ENCODE measurements around the gene CAPZB.
"Not testable (repeated sequence)": the region's sequence is repeated elsewhere in the genome, so short reads cannot be mapped to it uniquely, and the experiment has no call there.

The CAPZB gene

GRCh38 chr1:19511116-19511515 is 25.8 kb upstream of the CAPZB start:
- no peak for ATAC-seq (ENCODE audit: insufficient read depth, low read depth)
- no peak overlapping the region for H3K27ac ChIP-seq (ENCODE audit: low read length)
- no peaks in the 10 kb centered on the region for H4K20me1 ChIP-seq (ENCODE audit: insufficient read depth, low read length)
- H3K36me3 ChIP-seq (ENCODE audit: insufficient read depth, low read length): no peaks in the 10 kb centered on the region
- H3K9me3 ChIP-seq (ENCODE audit: insufficient read depth, low read length, severe bottlenecking): no peaks in the 10 kb centered on the region
- peaks cover 2% of the 10 kb centered on the region for H3K27me3 ChIP-seq (ENCODE audit: insufficient read depth, low read length, poor library complexity)
- H2AFZ ChIP-seq (ENCODE audit: low read depth, low read length): no peak overlapping the region
- H3K4me3 ChIP-seq (ENCODE audit: low read depth in 1 of 2, low read length in 2 of 2): no peak overlapping the region
- H3K9ac ChIP-seq (ENCODE audit: low read depth, low read length): no peak overlapping the region
- TF ChIP-seq CTCF (IDR thresholded peaks at IDR 0.05; ENCODE audit: borderline replicate concordance, extremely low read depth, low read length, poor library complexity, severe bottlenecking) (no peak), EZH2 (IDR thresholded peaks at IDR 0.05; ENCODE audit: borderline replicate concordance, low read depth, low read length, severe bottlenecking) (no peak)
- no peaks in the 10 kb centered on the region for H3K4me1 ChIP-seq (ENCODE audit: insufficient read depth, low read length)
- no peaks in the 10 kb centered on the region for H3K79me2 ChIP-seq (ENCODE audit: insufficient read depth, low read length)
- H3K4me2 ChIP-seq (ENCODE audit: insufficient read depth, low read length): no peak overlapping the region
- DNase-seq: no peak

GRCh38 chr1:19509647-19510046 is 24.3 kb upstream of the CAPZB start:
- not testable (repeated sequence) for ATAC-seq (ENCODE audit: insufficient read depth, low read depth); DNase-seq; H3K9ac ChIP-seq (ENCODE audit: low read depth, low read length); H3K36me3 ChIP-seq (ENCODE audit: insufficient read depth, low read length); H4K20me1 ChIP-seq (ENCODE audit: insufficient read depth, low read length); H3K4me1 ChIP-seq (ENCODE audit: insufficient read depth, low read length); H3K79me2 ChIP-seq (ENCODE audit: insufficient read depth, low read length); H3K4me2 ChIP-seq (ENCODE audit: insufficient read depth, low read length); H3K9me3 ChIP-seq (ENCODE audit: insufficient read depth, low read length, severe bottlenecking); H3K27ac ChIP-seq (ENCODE audit: low read length); H3K27me3 ChIP-seq (ENCODE audit: insufficient read depth, low read length, poor library complexity); H3K4me3 ChIP-seq (ENCODE audit: low read depth in 1 of 2, low read length in 2 of 2); H2AFZ ChIP-seq (ENCODE audit: low read depth, low read length)

- H2AFZ ChIP-seq (ENCODE audit: low read depth, low read length): no peak overlapping the region
- ATAC-seq (ENCODE audit: insufficient read depth, low read depth): no peak
- H4K20me1 ChIP-seq (ENCODE audit: insufficient read depth, low read length): no peaks in the 10 kb centered on the region
- H3K9me3 ChIP-seq (ENCODE audit: insufficient read depth, low read length, severe bottlenecking): no peaks in the 10 kb centered on the region
- no peaks in the 10 kb centered on the region for H3K79me2 ChIP-seq (ENCODE audit: insufficient read depth, low read length)
- no peak overlapping the region for H3K4me3 ChIP-seq (ENCODE audit: low read depth in 1 of 2, low read length in 2 of 2)
- no peak overlapping the region for H3K27ac ChIP-seq (ENCODE audit: low read length)
- H3K27me3 ChIP-seq (ENCODE audit: insufficient read depth, low read length, poor library complexity): peaks cover 2% of the 10 kb centered on the region
- DNase-seq: no peak
- no peaks in the 10 kb centered on the region for H3K36me3 ChIP-seq (ENCODE audit: insufficient read depth, low read length)
- no peak for TF ChIP-seq CTCF (IDR thresholded peaks at IDR 0.05; ENCODE audit: borderline replicate concordance, extremely low read depth, low read length, poor library complexity, severe bottlenecking)
- no peak for TF ChIP-seq EZH2 (IDR thresholded peaks at IDR 0.05; ENCODE audit: borderline replicate concordance, low read depth, low read length, severe bottlenecking)
- H3K4me1 ChIP-seq (ENCODE audit: insufficient read depth, low read length): no peaks in the 10 kb centered on the region
- H3K4me2 ChIP-seq (ENCODE audit: insufficient read depth, low read length): no peak overlapping the region
- H3K9ac ChIP-seq (ENCODE audit: low read depth, low read length): no peak overlapping the region
These were observed 22.2 kb upstream of the CAPZB start for GRCh38 chr1:19507516-19507915.

- ATAC-seq (ENCODE audit: insufficient read depth, low read depth): no peak
- no peaks in the 10 kb centered on the region for H3K36me3 ChIP-seq (ENCODE audit: insufficient read depth, low read length)
- no peak for DNase-seq
- H2AFZ ChIP-seq (ENCODE audit: low read depth, low read length): no peak overlapping the region
- peaks cover 2% of the 10 kb centered on the region for H3K27me3 ChIP-seq (ENCODE audit: insufficient read depth, low read length, poor library complexity)
- no peaks in the 10 kb centered on the region for H4K20me1 ChIP-seq (ENCODE audit: insufficient read depth, low read length)
- H3K4me1 ChIP-seq (ENCODE audit: insufficient read depth, low read length): no peaks in the 10 kb centered on the region
- H3K27ac ChIP-seq (ENCODE audit: low read length): no peak overlapping the region
- TF ChIP-seq CTCF (IDR thresholded peaks at IDR 0.05; ENCODE audit: borderline replicate concordance, extremely low read depth, low read length, poor library complexity, severe bottlenecking) (no peak), EZH2 (IDR thresholded peaks at IDR 0.05; ENCODE audit: borderline replicate concordance, low read depth, low read length, severe bottlenecking) (no peak)
- H3K79me2 ChIP-seq (ENCODE audit: insufficient read depth, low read length): no peaks in the 10 kb centered on the region
- no peak overlapping the region for H3K4me2 ChIP-seq (ENCODE audit: insufficient read depth, low read length)
- H3K9ac ChIP-seq (ENCODE audit: low read depth, low read length): no peak overlapping the region
- no peak overlapping the region for H3K4me3 ChIP-seq (ENCODE audit: low read depth in 1 of 2, low read length in 2 of 2)
- no peaks in the 10 kb centered on the region for H3K9me3 ChIP-seq (ENCODE audit: insufficient read depth, low read length, severe bottlenecking)
These were observed 20.5 kb upstream of the CAPZB start for GRCh38 chr1:19505693-19506457.

All from DND-41 (cell line).